K562 (cell line): ENCODE data around the gene GYPC. TPM values are rescaled to one million over a fixed set of nuclear protein-coding genes. Genes with fewer than 3 reads are reported as not detected.

Experiments used
- ARID1B ChIP-seq: fragments of 450-650 bp; IDR thresholded peaks from 2 replicates; pipeline ENCODE4 v1.6.1; 2016; ENCODE audit warnings: antibody characterized with exemption, mild to moderate bottlenecking, inconsistent platforms
- CXXC5 ChIP-seq: fragments of 250-450 bp; sonication (Bioruptor Pico); IDR thresholded peaks from 2 replicates; pipeline ENCODE4 v1.8.0; 2022; ENCODE audit warnings: inconsistent platforms, mild to moderate bottlenecking, moderate library complexity
- DACH1 ChIP-seq: fragments of 450-650 bp; IDR thresholded peaks from 2 replicates; pipeline ENCODE4 v1.6.1; 2018; ENCODE audit not compliant: partially characterized antibody
- E2F6 ChIP-seq, 2 experiments: IDR thresholded peaks; 2 replicates each; pipeline ENCODE4 v1.6.1; 2011; ENCODE audit warnings: borderline replicate concordance in 1 of 2, control low read depth in 1 of 2, low read depth in 1 of 2, low read length in 1 of 2, mild to moderate bottlenecking in 1 of 2, mixed read lengths in 1 of 2, moderate library complexity in 1 of 2; ENCODE audit not compliant: insufficient read depth in 1 of 2, insufficient read length in 1 of 2, poor library complexity in 1 of 2, severe bottlenecking in 1 of 2; ENCODE audit errors: extremely low read depth in 1 of 2
- GATA2 ChIP-seq: sonication (generic); formaldehyde crosslinking; IDR thresholded peaks from 2 replicates; pipeline ENCODE4 v1.4.0; 2020; ENCODE audit warnings: mild to moderate bottlenecking, missing genetic modification reagents
- HDAC8 ChIP-seq: fragments of 450-650 bp; IDR thresholded peaks from 2 replicates; pipeline ENCODE4 v1.6.1; 2016; ENCODE audit warnings: mild to moderate bottlenecking, missing genetic modification characterization, moderate library complexity, missing compliant biosample characterization
- NFIC ChIP-seq: fragments of 450-650 bp; IDR thresholded peaks from 2 replicates; pipeline ENCODE4 v1.6.1; 2017; ENCODE audit warnings: mild to moderate bottlenecking, inconsistent platforms
- NR2C1 ChIP-seq, 2 experiments: fragments of 450-650 bp; IDR thresholded peaks; 2 replicates each; pipeline ENCODE4 v1.6.1; 2017; ENCODE audit warnings: mild to moderate bottlenecking in 2 of 2, antibody characterized with exemption in 1 of 2, inconsistent platforms in 1 of 2, missing compliant biosample characterization in 1 of 2, missing genetic modification characterization in 1 of 2
- NR2C2 ChIP-seq, 2 experiments: fragments of 200-800 bp in 1 of 2; sonication (Bioruptor generic) in 1 of 2; sonication (generic) in 1 of 2; formaldehyde crosslinking in 1 of 2; IDR thresholded peaks; 2 replicates each; pipeline versions ENCODE4 v1.6.1 to v1.8.0; 2016 to 2022; ENCODE audit warnings: mild to moderate bottlenecking in 1 of 2, missing compliant biosample characterization in 1 of 2, missing genetic modification characterization in 1 of 2, missing genetic modification reagents in 1 of 2
- NRF1 ChIP-seq, 2 experiments: fragments of 450-650 bp; IDR thresholded peaks in 1 of 2; conservative IDR thresholded peaks in 1 of 2; 2 replicates each; pipeline ENCODE4 v1.6.1; 2014; ENCODE audit warnings: mild to moderate bottlenecking in 2 of 2
- OTX1 ChIP-seq: fragments of 450-650 bp; formaldehyde crosslinking; IDR thresholded peaks from 2 replicates; pipeline ENCODE4 v1.4.0; 2022; ENCODE audit warnings: mild to moderate bottlenecking
- PHB ChIP-seq: fragments of 250-450 bp; sonication (Bioruptor Pico); IDR thresholded peaks from 2 replicates; pipeline ENCODE4 v1.5.0; 2021
- POLR2A ChIP-seq: fragments of 450-650 bp; conservative IDR thresholded peaks from 2 replicates; pipeline ENCODE4 v1.6.1; 2016
- POLR2G ChIP-seq: fragments of 200-400 bp; formaldehyde crosslinking; IDR thresholded peaks from 2 replicates; pipeline ENCODE4 v1.6.1; 2017; ENCODE audit warnings: low read depth, mild to moderate bottlenecking, antibody characterized with exemption, low read length, moderate library complexity
- POLR2H ChIP-seq: IDR thresholded peaks from 2 replicates; pipeline ENCODE4 v1.6.1; 2016; ENCODE audit warnings: missing genetic modification characterization, low read depth, mild to moderate bottlenecking, control low read depth, missing compliant biosample characterization, moderate library complexity
- TBL1XR1 ChIP-seq, 2 experiments: IDR thresholded peaks; 2 replicates each; pipeline ENCODE4 v1.6.1; 2012; ENCODE audit warnings: improper control_type of control experiment in 2 of 2, low read length in 2 of 2, mild to moderate bottlenecking in 1 of 2
- THRAP3 ChIP-seq: fragments of 450-650 bp; IDR thresholded peaks from 2 replicates; pipeline ENCODE4 v1.6.1; 2016; ENCODE audit warnings: mild to moderate bottlenecking, inconsistent platforms, borderline replicate concordance
- polyA plus RNA-seq, 8 experiments: library from polyadenylated mRNA; depleted of rRNA in 4 of 8; stranded (reverse) in 5 of 8; unstranded in 3 of 8; fragments of >200 nt; fragmentation: Nextera tagmentation in 2 of 8; fragmentation: Illumina TruSeq in 1 of 8; extraction: Ambion mirVana in 2 of 8; extraction: Trizol in 1 of 8; gene quantifications; 2 replicates each; pipeline versions ENCODE4 v1.2.1 to v1.2.3, GENCODE V29; 2011 to 2014; ENCODE audit warnings: inconsistent platforms in 1 of 8, missing spikeins in 1 of 8
- total RNA-seq, 7 experiments: library from RNA; depleted of rRNA in 6 of 7; stranded (reverse); fragments of >200 nt in 6 of 7; fragmentation: Illumina TruSeq in 2 of 7; extraction: Trizol in 2 of 7; gene quantifications; 2 replicates each; pipeline versions ENCODE4 v1.2.1 to v1.2.3, GENCODE V29; 2011 to 2021; ENCODE audit warnings: low replicate concordance in 1 of 7
- TF ChIP-seq, protein P1 (sequence below), 2 experiments: fragments of 450-650 bp in 1 of 2; sonication (generic) in 1 of 2; formaldehyde crosslinking in 1 of 2; IDR thresholded peaks in 1 of 2; conservative IDR thresholded peaks in 1 of 2; 2 replicates each; pipeline versions ENCODE4 v1.6.1 to v1.8.1; 2016 to 2023; ENCODE audit warnings: mild to moderate bottlenecking in 2 of 2, moderate library complexity in 2 of 2, inconsistent platforms in 1 of 2, missing genetic modification reagents in 1 of 2
- TF ChIP-seq, protein P2 (sequence below): fragments of 450-650 bp; IDR thresholded peaks from 2 replicates; pipeline ENCODE4 v1.6.1; 2017; ENCODE audit warnings: antibody characterized with exemption, mild to moderate bottlenecking
- TF ChIP-seq, protein P3 (sequence below): fragments of 250-450 bp; sonication (Bioruptor Pico); IDR thresholded peaks from 2 replicates; pipeline ENCODE4 v1.5.0; 2021

GYPC gene
- total and polyA plus RNA-seq, 9 of the 15 experiments (the other 6 are each of a cell fraction or from before 2014, with no cell fraction given) = 50.6 to 282 (median 194) TPM

- TF ChIP-seq, protein P1, sequence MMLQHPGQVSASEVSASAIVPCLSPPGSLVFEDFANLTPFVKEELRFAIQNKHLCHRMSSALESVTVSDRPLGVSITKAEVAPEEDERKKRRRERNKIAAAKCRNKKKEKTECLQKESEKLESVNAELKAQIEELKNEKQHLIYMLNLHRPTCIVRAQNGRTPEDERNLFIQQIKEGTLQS (IDR thresholded peaks at IDR 0.05) = peak; percentile 91
- TF ChIP-seq, protein P1 (CRISPR knock-in tag; conservative IDR thresholded peaks at IDR 0.05) = peak; percentile 83
- TF ChIP-seq POLR2H (0 out of 2 replicates have a peak, but pooled peaks have one; percentile 10), NR2C1 (IDR thresholded peaks at IDR 0.05) (peak; percentile 50), NR2C1 (tag; IDR thresholded peaks at IDR 0.05) (peak; percentile 74), E2F6 (IDR thresholded peaks at IDR 0.05; ENCODE audit: borderline replicate concordance in 1 of 2, extremely low read depth in 1 of 2, insufficient read depth in 1 of 2, insufficient read length in 1 of 2, low read depth in 1 of 2, low read length in 1 of 2, poor library complexity in 1 of 2, severe bottlenecking in 1 of 2) (peak in 1 of 2 experiments; percentile 29), TBL1XR1 (IDR thresholded peaks at IDR 0.05; ENCODE audit: low read length in 2 of 2) (no peak), DACH1 (peak; percentile 86), POLR2G (peak; percentile 78), GATA2 (CRISPR knock-in tag) (no peak), CXXC5 (CRISPR knock-in tag) (peak; percentile 36), POLR2A (peak; percentile 40; the same call in 1 of the 2 replicates), OTX1 (CRISPR knock-in tag) (no peak), THRAP3 (no peak), ARID1B (peak; percentile 75), NFIC (peak; percentile 30), PHB (CRISPR knock-in tag) (no peak), NRF1 (conservative IDR thresholded peaks at IDR 0.05 in 1 of 2, IDR thresholded peaks at IDR 0.05 in 1 of 2) (peak; percentile 52 to 59; a peak in 2 of 4 replicates), HDAC8 (tag) (no peak), NR2C2 (CRISPR knock-in tag; IDR thresholded peaks at IDR 0.05) (no peak), NR2C2 (tag; IDR thresholded peaks at IDR 0.05) (peak; percentile 83)
- TF ChIP-seq, protein P2, sequence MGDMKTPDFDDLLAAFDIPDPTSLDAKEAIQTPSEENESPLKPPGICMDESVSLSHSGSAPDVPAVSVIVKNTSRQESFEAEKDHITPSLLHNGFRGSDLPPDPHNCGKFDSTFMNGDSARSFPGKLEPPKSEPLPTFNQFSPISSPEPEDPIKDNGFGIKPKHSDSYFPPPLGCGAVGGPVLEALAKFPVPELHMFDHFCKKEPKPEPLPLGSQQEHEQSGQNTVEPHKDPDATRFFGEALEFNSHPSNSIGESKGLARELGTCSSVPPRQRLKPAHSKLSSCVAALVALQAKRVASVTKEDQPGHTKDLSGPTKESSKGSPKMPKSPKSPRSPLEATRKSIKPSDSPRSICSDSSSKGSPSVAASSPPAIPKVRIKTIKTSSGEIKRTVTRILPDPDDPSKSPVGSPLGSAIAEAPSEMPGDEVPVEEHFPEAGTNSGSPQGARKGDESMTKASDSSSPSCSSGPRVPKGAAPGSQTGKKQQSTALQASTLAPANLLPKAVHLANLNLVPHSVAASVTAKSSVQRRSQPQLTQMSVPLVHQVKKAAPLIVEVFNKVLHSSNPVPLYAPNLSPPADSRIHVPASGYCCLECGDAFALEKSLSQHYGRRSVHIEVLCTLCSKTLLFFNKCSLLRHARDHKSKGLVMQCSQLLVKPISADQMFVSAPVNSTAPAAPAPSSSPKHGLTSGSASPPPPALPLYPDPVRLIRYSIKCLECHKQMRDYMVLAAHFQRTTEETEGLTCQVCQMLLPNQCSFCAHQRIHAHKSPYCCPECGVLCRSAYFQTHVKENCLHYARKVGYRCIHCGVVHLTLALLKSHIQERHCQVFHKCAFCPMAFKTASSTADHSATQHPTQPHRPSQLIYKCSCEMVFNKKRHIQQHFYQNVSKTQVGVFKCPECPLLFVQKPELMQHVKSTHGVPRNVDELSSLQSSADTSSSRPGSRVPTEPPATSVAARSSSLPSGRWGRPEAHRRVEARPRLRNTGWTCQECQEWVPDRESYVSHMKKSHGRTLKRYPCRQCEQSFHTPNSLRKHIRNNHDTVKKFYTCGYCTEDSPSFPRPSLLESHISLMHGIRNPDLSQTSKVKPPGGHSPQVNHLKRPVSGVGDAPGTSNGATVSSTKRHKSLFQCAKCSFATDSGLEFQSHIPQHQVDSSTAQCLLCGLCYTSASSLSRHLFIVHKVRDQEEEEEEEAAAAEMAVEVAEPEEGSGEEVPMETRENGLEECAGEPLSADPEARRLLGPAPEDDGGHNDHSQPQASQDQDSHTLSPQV = peak; percentile 86
- TF ChIP-seq, protein P3, sequence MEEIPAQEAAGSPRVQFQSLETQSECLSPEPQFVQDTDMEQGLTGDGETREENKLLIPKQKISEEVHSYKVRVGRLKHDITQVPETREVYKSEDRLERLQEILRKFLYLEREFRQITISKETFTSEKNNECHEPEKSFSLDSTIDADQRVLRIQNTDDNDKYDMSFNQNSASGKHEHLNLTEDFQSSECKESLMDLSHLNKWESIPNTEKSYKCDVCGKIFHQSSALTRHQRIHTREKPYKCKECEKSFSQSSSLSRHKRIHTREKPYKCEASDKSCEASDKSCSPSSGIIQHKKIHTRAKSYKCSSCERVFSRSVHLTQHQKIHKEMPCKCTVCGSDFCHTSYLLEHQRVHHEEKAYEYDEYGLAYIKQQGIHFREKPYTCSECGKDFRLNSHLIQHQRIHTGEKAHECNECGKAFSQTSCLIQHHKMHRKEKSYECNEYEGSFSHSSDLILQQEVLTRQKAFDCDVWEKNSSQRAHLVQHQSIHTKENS (CRISPR knock-in tag) = no peak
Measured at GRCh38 chr2:126657636-126658318, 1.8 kb downstream of the GYPC start (continued).
